Measurements from ENCODE around the gene GTF2IRD2. TPM values are rescaled to one million over a fixed set of nuclear protein-coding genes. Genes with fewer than 3 reads are reported as not detected.
"Not testable (repeated sequence)": the region's sequence is repeated elsewhere in the genome, so short reads cannot be mapped to it uniquely, and the experiment has no call there.

GTF2IRD2 gene
- polyA plus RNA-seq, 4 donors = 2.2 to 22.0 (median 12.1) TPM

- no CpG with 5 or more reads among the region's 21 CpGs for WGBS, 3 donors
- H3K27me3 ChIP-seq (ENCODE audit: control insufficient read depth in 3 of 3, insufficient read depth in 3 of 3, low read length in 3 of 3); H3K4me3 ChIP-seq (ENCODE audit: low read depth in 1 of 3, low read length in 3 of 3); H3K27ac ChIP-seq (ENCODE audit: low read depth in 1 of 3, low read length in 2 of 3); FAIRE-seq; DNase-seq; H3K4me1 ChIP-seq (ENCODE audit: control insufficient read depth in 3 of 3, insufficient read depth in 2 of 3, low read depth in 1 of 3, low read length in 2 of 3); H3K9me3 ChIP-seq (ENCODE audit: control insufficient read depth in 2 of 2, insufficient read depth in 1 of 2, low read depth in 1 of 2, low read length in 1 of 2); H3K36me3 ChIP-seq (ENCODE audit: control insufficient read depth in 3 of 3, insufficient read depth in 2 of 3, low read depth in 1 of 3, low read length in 3 of 3): not testable (repeated sequence)
Observed at GRCh38 chr7:74773760-74774750, 77.3 kb downstream of the GTF2IRD2 start, which contains the start of gene NCF1. NCF1 (plus strand) TSS chr7:74774011; CDS start chr7:74774032, 21 bp downstream.

DNA sequence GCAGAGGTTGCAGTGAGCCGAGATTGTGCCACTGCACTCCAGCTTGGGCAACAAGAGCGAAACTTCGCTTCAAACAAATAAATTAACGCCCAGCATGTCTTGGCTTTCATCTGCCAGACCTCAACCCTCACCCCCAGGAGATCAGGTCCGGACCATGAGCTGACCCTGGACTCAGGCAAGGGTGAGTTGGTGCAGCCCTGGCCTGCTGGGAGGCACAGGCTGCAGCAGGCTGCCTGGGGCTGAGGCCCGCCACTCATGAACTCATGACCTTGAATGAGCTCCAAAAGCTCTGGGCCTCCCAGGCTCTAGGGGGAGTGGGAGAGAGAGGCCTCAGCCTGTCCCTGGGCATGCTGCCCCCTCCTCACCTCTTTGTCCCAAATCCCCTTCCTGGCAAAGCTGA, 79.3 kb downstream of the GTF2IRD2 start:
- H3K4me3 ChIP-seq (ENCODE audit: low read depth in 1 of 3, low read length in 3 of 3); FAIRE-seq; H3K9me3 ChIP-seq (ENCODE audit: control insufficient read depth in 2 of 2, insufficient read depth in 1 of 2, low read depth in 1 of 2, low read length in 1 of 2); DNase-seq; H3K27me3 ChIP-seq (ENCODE audit: control insufficient read depth in 3 of 3, insufficient read depth in 3 of 3, low read length in 3 of 3); H3K27ac ChIP-seq (ENCODE audit: low read depth in 1 of 3, low read length in 2 of 3); H3K36me3 ChIP-seq (ENCODE audit: control insufficient read depth in 3 of 3, insufficient read depth in 2 of 3, low read depth in 1 of 3, low read length in 3 of 3); H3K4me1 ChIP-seq (ENCODE audit: control insufficient read depth in 3 of 3, insufficient read depth in 2 of 3, low read depth in 1 of 3, low read length in 2 of 3): not testable (repeated sequence)
- 94 to 100% (median 95%) methylated on average over 5 to 6 of the region's 6 CpGs for WGBS, 3 donors

DNA sequence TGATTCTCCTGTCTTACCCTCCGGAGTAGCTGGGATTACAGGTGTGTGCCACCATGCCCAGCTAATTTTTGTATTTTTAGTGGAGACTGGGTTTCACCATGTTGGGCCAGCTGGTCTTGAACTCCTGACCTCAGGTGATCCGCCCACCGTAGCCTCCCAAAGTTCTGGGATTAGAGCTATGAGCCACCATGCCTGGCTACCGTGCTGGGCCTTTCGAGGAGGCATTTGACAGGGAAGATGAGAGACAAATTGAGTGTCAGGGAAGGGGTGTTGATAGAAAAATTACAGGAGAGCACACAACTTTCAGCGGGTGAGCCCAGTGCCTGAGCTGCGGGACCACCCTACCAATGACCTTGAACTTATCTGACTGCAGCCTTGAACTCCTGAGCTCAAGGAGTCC, 81.3 kb downstream of the GTF2IRD2 start:
- H3K9me3 ChIP-seq (ENCODE audit: control insufficient read depth in 2 of 2, insufficient read depth in 1 of 2, low read depth in 1 of 2, low read length in 1 of 2); H3K36me3 ChIP-seq (ENCODE audit: control insufficient read depth in 3 of 3, insufficient read depth in 2 of 3, low read depth in 1 of 3, low read length in 3 of 3); H3K27ac ChIP-seq (ENCODE audit: low read depth in 1 of 3, low read length in 2 of 3); H3K4me3 ChIP-seq (ENCODE audit: low read depth in 1 of 3, low read length in 3 of 3); FAIRE-seq; H3K4me1 ChIP-seq (ENCODE audit: control insufficient read depth in 3 of 3, insufficient read depth in 2 of 3, low read depth in 1 of 3, low read length in 2 of 3); DNase-seq; H3K27me3 ChIP-seq (ENCODE audit: control insufficient read depth in 3 of 3, insufficient read depth in 3 of 3, low read length in 3 of 3): not testable (repeated sequence)
- 96 to 100% (median 99%) methylated on average over 2 to 4 of the region's 7 CpGs for WGBS, 3 donors

GRCh38 chr7:74766991-74767390, 84.4 kb downstream of the GTF2IRD2 start:
- not testable (repeated sequence) for H3K9me3 ChIP-seq (ENCODE audit: control insufficient read depth in 2 of 2, insufficient read depth in 1 of 2, low read depth in 1 of 2, low read length in 1 of 2)
- WGBS, 3 donors = 65 to 75% (median 72%) methylated on average over 7 to 8 of the region's 10 CpGs

GRCh38 chr7:74766509-74766908, 84.9 kb downstream of the GTF2IRD2 start:
- WGBS, 3 donors = no CpG with 5 or more reads among the region's 7 CpGs
- H3K9me3 ChIP-seq (ENCODE audit: control insufficient read depth in 2 of 2, insufficient read depth in 1 of 2, low read depth in 1 of 2, low read length in 1 of 2); H3K27me3 ChIP-seq (ENCODE audit: control insufficient read depth in 3 of 3, insufficient read depth in 3 of 3, low read length in 3 of 3); H3K36me3 ChIP-seq (ENCODE audit: control insufficient read depth in 3 of 3, insufficient read depth in 2 of 3, low read depth in 1 of 3, low read length in 3 of 3); H3K27ac ChIP-seq (ENCODE audit: low read depth in 1 of 3, low read length in 2 of 3); H3K4me3 ChIP-seq (ENCODE audit: low read depth in 1 of 3, low read length in 3 of 3); DNase-seq; FAIRE-seq; H3K4me1 ChIP-seq (ENCODE audit: control insufficient read depth in 3 of 3, insufficient read depth in 2 of 3, low read depth in 1 of 3, low read length in 2 of 3): not testable (repeated sequence)

More at GRCh38 chr7:74766991-74767390, 84.4 kb downstream of the GTF2IRD2 start:
- H3K27me3 ChIP-seq (ENCODE audit: control insufficient read depth in 3 of 3, insufficient read depth in 3 of 3, low read length in 3 of 3); H3K4me3 ChIP-seq (ENCODE audit: low read depth in 1 of 3, low read length in 3 of 3); FAIRE-seq; H3K36me3 ChIP-seq (ENCODE audit: control insufficient read depth in 3 of 3, insufficient read depth in 2 of 3, low read depth in 1 of 3, low read length in 3 of 3); H3K4me1 ChIP-seq (ENCODE audit: control insufficient read depth in 3 of 3, insufficient read depth in 2 of 3, low read depth in 1 of 3, low read length in 2 of 3); H3K27ac ChIP-seq (ENCODE audit: low read depth in 1 of 3, low read length in 2 of 3); DNase-seq: not testable (repeated sequence)

DNA sequence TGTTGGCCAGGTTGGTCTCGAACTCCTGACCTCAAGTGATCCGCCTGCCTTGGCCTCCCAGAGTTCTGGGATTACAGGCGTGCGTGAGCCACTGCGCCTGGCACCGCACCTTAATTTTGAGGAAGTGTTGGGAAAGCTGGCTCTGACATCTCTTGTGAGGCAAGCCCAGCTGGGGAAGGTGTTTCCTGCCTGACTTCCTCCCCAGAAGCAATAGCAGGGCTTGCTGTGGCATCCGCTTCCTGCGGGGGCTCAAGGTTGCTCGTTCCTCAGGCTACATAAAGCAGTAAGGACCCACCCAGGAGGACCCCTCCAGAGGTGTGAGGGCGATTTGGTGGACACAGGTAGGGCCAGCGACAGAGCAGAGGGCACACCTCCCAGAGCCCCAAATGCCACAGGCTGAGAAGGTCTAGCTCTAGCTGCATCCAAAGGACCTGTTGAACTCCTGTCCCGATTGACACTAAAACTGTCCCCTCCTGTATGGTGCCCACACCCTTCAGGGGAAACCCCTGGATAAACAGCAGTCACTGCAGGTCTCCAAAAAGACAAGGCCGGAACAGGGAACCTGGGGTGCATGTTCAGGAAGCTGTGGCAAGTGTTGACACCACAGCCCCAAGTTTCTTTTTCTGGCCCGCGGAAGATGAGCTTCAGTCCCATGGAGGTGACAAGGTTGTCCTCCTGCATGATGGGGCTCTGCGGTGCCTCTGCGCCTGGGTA, 86.0 kb downstream of the GTF2IRD2 start:
- not testable (repeated sequence) for FAIRE-seq; H3K4me1 ChIP-seq (ENCODE audit: control insufficient read depth in 3 of 3, insufficient read depth in 2 of 3, low read depth in 1 of 3, low read length in 2 of 3); DNase-seq; H3K36me3 ChIP-seq (ENCODE audit: control insufficient read depth in 3 of 3, insufficient read depth in 2 of 3, low read depth in 1 of 3, low read length in 3 of 3); H3K4me3 ChIP-seq (ENCODE audit: low read depth in 1 of 3, low read length in 3 of 3); H3K9me3 ChIP-seq (ENCODE audit: control insufficient read depth in 2 of 2, insufficient read depth in 1 of 2, low read depth in 1 of 2, low read length in 1 of 2); H3K27me3 ChIP-seq (ENCODE audit: control insufficient read depth in 3 of 3, insufficient read depth in 3 of 3, low read length in 3 of 3); H3K27ac ChIP-seq (ENCODE audit: low read depth in 1 of 3, low read length in 2 of 3)
- no CpG with 5 or more reads among the region's 17 CpGs for WGBS, 3 donors

DNA sequence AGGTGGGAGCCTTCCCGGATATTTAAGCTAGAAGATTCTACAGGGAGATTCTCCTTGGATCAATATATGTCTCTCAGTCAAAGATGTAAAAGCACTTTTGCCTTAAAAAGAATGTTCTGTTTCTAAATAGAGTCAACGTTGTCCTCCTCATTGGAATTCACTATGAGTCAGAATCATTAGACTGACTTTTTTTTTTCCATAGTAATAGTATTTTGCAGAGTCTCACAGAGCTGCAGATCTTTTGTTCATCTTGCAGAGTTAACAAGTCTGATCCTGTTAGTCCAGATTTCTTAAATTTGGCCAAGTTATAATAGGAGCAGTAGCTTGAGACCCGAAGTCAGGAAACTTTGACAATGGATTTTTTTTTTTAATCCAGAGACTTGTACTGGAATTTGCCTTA, 92.4 kb downstream of the GTF2IRD2 start:
- not testable (repeated sequence) for H3K4me3 ChIP-seq (ENCODE audit: low read depth in 1 of 3, low read length in 3 of 3); FAIRE-seq; H3K36me3 ChIP-seq (ENCODE audit: control insufficient read depth in 3 of 3, insufficient read depth in 2 of 3, low read depth in 1 of 3, low read length in 3 of 3); H3K4me1 ChIP-seq (ENCODE audit: control insufficient read depth in 3 of 3, insufficient read depth in 2 of 3, low read depth in 1 of 3, low read length in 2 of 3); H3K9me3 ChIP-seq (ENCODE audit: control insufficient read depth in 2 of 2, insufficient read depth in 1 of 2, low read depth in 1 of 2, low read length in 1 of 2); H3K27ac ChIP-seq (ENCODE audit: low read depth in 1 of 3, low read length in 2 of 3); H3K27me3 ChIP-seq (ENCODE audit: control insufficient read depth in 3 of 3, insufficient read depth in 3 of 3, low read length in 3 of 3); DNase-seq
- WGBS, 3 donors = no CpG with 5 or more reads among the region's 3 CpGs

- not testable (repeated sequence) for H3K4me3 ChIP-seq (ENCODE audit: low read depth in 1 of 3, low read length in 3 of 3); H3K27me3 ChIP-seq (ENCODE audit: control insufficient read depth in 3 of 3, insufficient read depth in 3 of 3, low read length in 3 of 3); H3K4me1 ChIP-seq (ENCODE audit: control insufficient read depth in 3 of 3, insufficient read depth in 2 of 3, low read depth in 1 of 3, low read length in 2 of 3); H3K9me3 ChIP-seq (ENCODE audit: control insufficient read depth in 2 of 2, insufficient read depth in 1 of 2, low read depth in 1 of 2, low read length in 1 of 2); H3K27ac ChIP-seq (ENCODE audit: low read depth in 1 of 3, low read length in 2 of 3); FAIRE-seq; H3K36me3 ChIP-seq (ENCODE audit: control insufficient read depth in 3 of 3, insufficient read depth in 2 of 3, low read depth in 1 of 3, low read length in 3 of 3); DNase-seq
- WGBS, 3 donors = no CpG with 5 or more reads among the region's 7 CpGs
Observed at GRCh38 chr7:74758268-74758667, 93.1 kb downstream of the GTF2IRD2 start.

Data from small intestine (tissue), 7 donors.